Ramos (cell line): ENCODE results near the gene PRSS27.
"Not testable (repeated sequence)": the region's sequence is repeated elsewhere in the genome, so short reads cannot be mapped to it uniquely, and the experiment has no call there.

Experiments
- in situ Hi-C: fragments of 300-500 bp; cut with MboI; formaldehyde crosslinking; loops from one replicate; pipeline ENCODE4 v1.14.3; 2022; ENCODE audit warnings: low sequenced_read_pairs; ENCODE audit not compliant: unreplicated experiment

PRSS27 gene

DNA sequence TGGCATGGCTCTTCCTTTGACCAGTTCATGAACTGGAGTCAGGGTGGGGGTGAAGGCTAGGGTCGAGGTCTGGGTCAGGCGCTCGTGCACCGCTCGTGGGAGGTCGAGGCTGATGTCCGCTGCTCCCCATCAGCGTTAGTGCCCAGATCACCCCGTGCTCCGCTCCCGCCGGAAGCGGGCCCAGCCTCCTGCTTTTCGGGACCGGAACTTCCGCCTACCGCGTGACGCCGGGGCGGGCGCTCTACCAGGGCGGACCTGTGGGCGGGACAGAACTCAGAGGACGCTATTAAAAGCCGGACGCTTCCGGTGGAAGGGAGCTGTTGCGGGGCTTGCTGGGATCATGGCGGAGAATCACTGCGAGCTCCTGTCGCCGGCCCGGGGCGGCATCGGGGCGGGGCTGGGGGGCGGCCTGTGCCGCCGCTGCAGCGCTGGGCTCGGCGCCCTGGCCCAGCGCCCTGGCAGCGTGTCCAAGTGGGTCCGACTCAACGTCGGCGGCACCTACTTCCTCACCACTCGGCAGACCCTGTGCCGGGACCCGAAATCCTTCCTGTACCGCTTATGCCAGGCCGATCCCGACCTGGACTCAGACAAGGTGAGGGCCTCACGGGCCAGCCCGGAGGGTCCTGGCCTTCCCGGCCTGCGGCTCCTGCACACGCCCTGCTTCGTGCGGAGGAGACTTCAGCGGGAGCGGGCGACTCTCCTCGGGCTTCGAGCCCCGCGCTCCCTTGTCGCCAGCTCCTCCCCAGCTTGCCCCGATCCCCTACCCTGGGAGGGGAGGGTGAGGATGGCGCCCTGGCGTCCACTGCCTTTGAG, 37.6 kb downstream of the PRSS27 start, which contains the start of gene KCTD5:
Gene KCTD5, plus strand, starts transcription at position 315 of the 813 bp plus-strand sequence. Its CDS starts 26 bp downstream, at position 341.
- in situ Hi-C loops: no loop called here

DNA sequence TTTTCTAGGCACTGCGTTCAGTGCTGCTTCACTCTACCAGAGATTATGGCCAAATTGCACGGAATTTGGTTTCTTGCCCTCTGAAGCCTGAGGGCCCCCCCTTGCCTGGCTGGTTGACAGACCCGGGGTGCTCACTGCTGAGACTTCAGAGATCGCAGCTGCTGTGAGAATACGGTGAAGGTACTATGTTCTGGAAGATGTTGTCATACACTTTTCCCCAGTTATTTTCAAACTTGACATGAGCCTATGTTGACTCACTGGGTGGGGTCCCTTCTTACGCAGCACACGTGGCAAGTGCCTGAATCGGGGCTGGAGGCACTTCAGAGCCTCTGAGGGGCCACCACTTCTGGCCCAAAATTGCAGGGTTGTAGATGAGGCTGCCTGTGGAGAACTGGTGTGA, 39.7 kb downstream of the PRSS27 start:
- in situ Hi-C loops: not testable (repeated sequence)

DNA sequence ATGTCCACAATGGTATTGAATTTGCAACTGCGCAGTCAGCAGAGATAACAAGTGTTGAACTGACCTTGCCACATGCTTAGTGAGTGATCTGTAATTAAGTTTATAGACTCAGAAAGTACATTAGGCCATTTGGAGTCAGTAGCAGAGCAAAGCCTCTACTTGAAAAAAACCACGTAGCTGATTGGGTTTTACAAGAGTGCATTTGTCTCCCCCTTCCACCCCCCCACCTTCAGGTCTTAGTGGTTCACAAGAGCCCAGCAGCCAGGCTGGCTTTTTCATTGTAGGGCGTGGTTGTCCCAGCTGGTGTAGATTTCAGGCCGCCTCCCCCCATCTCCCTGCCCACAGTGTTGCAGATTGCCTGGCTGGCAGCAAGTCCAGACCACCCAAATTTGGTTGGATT, 40.1 kb downstream of the PRSS27 start:
- in situ Hi-C loops: not testable (repeated sequence)

DNA sequence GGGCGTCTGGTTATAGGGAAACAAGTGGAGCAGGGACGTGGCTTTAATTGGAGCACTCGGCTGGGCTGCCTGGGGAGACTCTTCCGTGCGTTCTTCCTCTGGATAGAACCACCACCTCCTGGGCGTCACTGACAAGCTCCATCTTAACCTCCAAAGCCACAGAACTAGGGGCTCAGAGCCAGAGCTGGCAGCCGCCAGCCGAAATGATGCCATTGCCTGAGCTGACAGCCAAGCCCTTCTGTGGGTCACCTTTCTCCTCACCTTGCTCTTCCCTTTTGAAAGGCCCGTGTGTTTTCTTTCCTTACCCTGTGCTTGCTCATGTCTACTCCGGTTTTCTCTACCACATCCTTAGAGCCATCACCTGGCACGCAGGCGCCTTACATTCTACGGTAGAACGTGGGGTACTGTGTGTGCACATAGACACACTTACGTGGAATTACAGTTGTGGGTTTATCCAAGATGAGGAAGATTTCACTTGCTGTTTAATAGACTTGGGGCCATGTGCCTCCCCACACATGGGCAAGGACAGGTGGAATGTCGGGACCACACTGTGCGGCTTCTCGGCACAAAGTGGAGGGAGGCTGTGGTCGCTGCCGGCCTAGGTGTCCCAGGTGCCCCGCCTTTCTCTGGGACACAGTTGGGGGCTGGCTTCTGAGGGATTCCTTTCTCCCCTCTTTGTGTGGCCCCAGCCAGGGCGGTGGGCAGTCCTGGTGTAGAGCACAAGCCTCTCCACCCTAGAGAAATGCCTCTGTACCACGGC, 41.6 kb downstream of the PRSS27 start:
- in situ Hi-C loops: not testable (repeated sequence)

DNA sequence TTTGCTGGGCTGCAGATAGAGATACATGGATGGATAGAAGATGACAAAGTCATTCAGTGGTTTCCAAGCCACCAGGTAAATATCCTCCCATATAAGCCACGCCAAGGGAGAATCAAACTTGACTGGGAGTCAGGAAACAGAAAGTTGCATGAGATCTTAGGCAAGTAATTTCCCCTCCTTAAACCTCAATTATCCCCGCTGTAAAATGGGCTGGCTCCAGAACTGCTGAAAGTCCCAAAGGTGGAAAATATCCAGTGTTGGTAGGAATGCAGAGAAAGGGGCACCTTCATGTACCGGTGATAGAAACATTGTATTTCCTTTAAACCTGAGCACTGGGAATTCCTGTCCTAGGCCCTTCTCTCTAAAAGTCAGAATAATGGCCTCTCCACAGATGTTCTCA, 43.1 kb downstream of the PRSS27 start:
- in situ Hi-C loops: not testable (repeated sequence)

DNA sequence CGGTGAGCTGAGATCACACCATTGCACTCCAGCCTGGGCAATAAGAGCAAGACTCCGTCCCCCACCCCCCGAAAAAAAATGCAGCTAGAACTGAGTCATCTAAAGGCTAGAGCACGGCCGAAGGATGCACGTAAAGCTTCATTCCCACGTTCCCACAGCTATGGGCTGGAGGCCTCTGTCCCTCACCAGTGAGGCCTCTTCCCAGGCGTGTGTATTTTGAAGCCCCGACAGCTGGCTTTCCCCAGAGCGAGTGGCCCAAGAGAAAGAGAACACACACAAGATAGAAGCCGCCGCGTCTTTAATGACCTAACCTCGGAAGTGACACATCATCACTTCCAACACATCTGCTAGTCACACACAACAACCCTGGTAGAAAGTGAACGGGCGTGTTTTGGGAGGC, 44.3 kb downstream of the PRSS27 start:
- in situ Hi-C loops: no loop called here

DNA sequence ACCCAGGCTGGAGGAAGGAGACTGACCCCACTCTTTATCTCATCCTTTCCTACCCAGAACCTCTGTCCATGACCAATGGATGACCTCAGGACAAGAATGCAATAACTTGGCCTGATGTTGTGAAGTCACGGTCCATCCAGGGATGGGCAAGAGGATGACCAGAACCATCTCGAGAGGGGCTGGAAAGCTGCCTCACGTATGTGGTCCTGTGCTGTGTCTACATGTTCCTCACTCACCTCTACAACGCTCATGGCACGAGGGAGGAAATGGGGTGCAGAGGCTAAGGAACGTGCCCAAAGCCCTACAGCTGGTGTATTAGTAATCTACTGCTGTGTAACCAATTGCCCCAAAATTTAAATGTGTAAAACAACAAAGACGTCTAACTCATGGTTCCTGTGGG, 45.0 kb downstream of the PRSS27 start:
- in situ Hi-C loops: no loop called here

DNA sequence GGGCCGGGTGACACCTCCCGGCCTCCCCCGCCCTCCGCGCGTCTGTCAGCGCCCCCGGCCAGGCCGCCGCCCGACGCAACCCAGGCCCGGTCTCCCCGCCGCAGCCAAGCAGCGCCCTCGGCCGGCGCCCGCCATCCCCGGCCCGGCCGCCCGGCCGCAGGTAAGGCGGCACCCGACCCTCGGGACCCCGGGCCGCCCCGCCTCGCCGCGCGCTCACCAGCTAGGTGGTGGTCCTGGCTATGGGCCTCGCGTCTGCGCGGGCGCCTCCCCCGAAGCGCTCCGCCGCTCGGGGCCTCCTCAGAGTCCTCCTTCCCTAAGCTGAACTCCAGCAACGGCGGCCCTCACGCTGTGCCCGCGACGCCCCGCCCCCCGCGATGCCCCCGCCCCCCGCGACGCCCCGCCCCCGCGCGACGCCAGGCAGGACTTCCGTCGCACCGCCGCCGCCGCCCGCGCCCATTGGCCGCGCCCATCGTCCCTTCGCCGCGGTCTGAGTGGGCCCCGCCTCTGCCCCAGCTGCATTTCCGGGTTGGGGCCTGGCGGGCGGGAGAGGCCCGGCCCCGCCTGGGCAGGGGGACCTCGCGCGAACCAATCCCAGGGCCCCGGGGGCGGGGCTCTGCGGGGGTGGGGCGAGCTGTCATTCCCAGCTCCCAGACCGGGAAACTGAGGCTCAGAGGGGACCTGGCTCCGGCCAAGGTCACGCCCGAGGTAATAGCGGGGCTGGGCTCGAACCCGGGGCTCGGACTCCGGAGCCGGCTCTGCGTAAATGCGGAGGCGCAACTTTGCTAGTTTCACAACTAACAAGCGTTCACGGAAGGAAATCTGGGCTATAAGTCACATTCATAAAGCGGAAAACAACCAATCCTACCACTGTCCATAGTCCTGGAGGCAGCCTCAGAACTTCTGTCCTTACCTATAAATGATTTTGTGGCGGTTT, 46.7 kb downstream of the PRSS27 start:
- in situ Hi-C loops: no loop called here

DNA sequence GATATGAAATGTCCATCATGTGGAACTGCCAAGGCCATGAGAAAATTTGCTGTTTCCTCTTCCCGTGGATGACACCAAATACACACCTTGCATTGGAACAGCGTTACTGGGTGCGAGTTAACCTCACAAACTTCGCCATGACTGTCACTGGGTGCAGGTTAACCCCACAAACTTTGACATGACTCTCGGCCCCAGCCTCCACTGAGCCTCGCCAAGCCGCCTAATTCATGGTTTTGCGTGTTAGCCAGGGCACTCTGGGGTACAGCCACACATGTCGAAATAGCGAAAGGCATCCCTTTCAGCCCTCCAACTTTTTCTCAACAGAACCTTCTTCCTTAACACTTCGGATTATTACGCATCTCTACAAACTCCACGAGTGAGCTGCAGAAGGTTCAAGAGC, 48.3 kb downstream of the PRSS27 start:
- in situ Hi-C loops: no loop called here

DNA sequence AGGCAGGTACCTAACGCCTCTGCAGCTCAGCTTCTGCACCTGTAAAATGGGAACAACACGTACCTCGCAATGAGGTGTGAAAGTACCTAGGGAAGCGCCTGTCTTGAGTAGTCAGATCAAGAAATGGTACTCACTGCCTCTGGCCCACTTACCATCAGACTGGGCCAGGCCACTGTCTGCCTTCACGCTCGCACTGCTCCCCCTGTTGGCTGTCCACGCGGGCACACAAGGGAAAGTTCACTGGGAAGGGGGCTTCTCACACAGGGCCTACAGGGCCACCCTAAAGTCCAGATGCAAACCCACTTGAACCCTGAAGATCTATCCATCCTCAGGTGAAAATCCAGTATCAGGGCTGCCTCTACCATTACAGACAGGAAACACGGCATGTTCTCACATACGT, 48.8 kb downstream of the PRSS27 start:
- in situ Hi-C loops: not testable (repeated sequence)

DNA sequence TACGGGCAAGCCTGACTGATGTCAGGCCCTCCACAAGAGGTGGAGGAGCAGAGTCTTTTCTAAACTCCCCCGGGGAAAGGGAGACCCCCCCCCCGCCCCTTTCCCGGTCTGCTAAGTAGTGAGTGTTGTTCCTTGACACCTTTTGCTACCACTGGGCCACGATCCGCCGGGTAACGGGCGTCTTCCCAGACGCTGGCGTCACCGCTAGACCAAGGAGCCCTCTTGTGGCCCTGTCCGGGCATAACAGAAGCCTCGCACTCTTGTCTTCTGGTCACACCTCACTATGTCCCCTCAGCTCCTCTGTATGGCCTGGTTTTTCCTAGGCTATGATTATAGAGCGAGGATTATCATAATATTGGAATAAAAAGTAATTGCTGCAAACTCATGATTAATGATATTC, 50.0 kb downstream of the PRSS27 start:
- in situ Hi-C loops: not testable (repeated sequence)

DNA sequence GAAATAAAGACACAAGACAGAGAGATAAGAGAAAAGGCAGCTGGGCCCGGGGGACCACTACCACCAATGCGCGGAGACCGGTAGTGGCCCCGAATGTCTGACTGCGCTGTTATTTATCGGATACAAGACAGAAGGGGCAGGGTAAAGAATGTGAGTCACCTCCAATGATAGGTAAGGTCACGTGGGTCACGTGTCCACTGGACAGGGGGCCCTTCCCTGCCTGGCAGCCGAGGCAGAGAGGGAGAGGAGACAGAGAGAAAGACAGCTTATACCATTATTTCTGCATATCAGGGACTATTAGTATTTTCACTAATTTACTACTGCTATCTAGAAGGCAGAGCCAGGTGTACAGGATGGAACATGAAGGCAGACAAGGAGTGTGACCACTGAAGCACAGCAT, 50.4 kb downstream of the PRSS27 start:
- in situ Hi-C loops: not testable (repeated sequence)

DNA sequence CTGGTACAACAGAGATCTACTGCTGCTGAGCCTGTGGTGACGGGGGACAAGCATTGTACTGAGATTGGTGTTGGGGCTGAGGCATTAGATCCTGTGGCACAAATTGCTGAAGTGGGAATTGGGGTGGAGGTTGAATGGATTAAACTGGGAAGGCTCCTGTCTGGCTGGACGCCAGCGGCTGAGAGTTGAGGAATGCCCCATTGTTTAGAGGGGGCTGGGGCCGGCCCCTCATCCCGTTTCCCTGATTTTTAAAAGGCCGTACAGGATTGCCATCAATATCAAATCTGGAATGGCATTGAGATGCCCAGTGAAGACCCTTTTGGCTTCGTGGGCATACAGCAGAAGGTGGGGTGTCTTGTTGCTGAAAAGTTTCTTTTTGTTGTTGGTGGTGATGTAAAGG, 53.4 kb downstream of the PRSS27 start:
- in situ Hi-C loops: not testable (repeated sequence)

DNA sequence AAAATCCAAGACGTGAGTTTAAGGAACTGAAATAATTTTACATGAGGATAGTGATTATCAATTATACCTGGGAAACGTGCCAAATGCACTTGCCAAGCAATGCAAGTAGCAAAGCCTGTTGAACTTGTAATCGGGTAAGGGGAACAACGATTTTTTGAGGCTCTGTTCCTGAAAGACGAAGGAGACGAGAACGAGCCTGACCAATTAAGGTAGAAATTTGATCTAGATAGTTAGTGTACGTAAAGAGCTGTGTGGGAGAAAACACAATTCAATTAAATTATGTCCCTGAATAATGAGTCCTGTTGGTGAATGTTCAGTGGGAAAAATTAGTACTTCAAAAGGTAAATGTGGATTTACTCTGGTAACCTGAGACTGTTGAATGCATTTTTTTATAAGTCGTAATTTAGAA, 55.4 kb downstream of the PRSS27 start:
- in situ Hi-C loops: no loop called here

DNA sequence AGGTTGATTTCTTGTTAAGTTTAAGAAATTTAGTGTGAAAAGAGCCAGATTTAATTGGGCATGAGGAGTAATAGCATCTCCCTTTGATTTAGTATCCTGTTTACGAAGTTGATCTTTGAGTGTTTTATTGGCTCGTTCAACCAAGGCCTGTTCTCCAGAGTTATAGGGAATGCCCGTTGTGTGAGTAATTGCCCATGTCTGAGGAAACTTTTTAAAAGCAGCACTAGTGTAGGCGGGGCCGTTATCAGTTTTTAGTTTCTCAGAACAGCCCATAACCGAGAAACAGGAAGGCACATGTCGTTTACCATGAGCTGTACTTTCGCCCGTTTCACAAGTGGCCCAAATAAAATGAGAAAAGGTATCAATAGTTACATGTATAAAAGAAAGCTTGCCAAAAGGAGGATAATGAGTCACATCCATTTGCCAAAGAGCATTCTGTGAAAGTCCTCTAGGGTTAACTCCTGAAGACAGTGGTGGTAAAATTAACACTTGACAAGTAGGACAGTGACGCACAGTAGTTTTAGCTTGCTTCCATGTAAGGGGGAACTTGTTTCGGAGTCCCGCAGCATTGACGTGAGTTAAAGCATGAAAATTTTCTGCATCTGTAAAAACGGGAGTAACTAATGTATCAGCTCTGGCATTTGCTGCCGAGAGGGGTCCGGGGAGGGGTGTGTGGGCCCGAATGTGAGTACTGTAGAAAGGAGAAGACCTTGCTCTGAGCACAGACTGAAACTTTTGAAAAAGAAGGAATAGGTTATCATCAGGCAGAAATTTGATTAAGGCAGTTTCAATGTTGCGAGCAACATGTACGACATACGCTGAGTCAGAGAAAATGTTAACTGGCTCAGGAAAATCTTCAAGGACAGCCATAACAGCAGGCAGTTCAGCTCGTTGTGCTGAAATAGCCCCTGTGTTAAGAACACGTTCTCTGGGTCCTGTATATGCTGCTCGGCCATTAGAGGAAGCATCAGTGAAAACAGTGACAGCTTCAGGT, 56.2 kb downstream of the PRSS27 start:
- in situ Hi-C loops: no loop called here
